Cerebellar cortex (tissue), 1 donor: ENCODE data around the gene VPREB3.

Experiments
- DNase-seq: peaks from one replicate; pipeline ENCODE4 v3.0.0-alpha.2; 2015; ENCODE audit warnings: low spot score

VPREB3 gene

GRCh38 chr22:23782703-23783102 lies 28.5 kb upstream of the VPREB3 start:
- DNase-seq: no peak

DNA sequence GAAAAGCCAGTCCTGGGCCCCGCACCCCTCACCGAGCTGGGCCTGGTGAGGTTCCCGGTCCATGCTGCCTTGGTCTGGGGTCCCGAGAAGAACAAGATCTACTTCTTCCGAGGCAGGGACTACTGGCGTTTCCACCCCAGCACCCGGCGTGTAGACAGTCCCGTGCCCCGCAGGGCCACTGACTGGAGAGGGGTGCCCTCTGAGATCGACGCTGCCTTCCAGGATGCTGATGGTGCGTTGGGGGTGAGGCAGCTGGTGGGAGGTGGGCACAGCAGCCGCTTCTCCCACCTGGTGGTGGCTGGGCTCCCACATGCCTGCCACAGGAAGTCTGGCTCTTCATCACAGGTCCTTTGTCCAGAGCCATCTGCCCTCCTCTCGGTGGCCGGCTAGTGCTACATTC lies 28.0 kb upstream of the VPREB3 start:
- DNase-seq: no peak

- no peak for DNase-seq
Measured at GRCh38 chr22:23781511-23782183, 27.4 kb upstream of the VPREB3 start.

- DNase-seq: no peak
Measured at GRCh38 chr22:23781065-23781464, 26.8 kb upstream of the VPREB3 start.

- no peak for DNase-seq
Measured at GRCh38 chr22:23780146-23780748, 26.0 kb upstream of the VPREB3 start.

GRCh38 chr22:23779731-23780130 lies 25.5 kb upstream of the VPREB3 start:
- DNase-seq: no peak

- DNase-seq: no peak
Measured at GRCh38 chr22:23779083-23779482, 24.9 kb upstream of the VPREB3 start.

DNA sequence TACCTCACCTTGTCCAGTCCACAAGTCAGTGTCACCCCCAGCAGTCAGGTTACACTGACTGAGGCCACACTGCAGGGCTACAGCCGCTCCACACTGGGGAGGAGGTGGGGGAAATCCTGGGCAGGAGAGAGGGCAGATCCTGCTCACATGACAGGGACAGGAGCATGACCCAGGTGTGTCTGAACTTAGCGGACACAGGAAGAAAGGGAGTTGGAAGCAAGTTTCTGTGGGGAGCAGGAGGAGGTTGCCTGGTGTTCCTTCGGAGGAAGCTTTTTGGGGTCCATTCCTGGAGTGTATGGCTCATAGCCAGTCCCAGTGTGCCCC lies 24.3 kb upstream of the VPREB3 start:
- DNase-seq: no peak

DNA sequence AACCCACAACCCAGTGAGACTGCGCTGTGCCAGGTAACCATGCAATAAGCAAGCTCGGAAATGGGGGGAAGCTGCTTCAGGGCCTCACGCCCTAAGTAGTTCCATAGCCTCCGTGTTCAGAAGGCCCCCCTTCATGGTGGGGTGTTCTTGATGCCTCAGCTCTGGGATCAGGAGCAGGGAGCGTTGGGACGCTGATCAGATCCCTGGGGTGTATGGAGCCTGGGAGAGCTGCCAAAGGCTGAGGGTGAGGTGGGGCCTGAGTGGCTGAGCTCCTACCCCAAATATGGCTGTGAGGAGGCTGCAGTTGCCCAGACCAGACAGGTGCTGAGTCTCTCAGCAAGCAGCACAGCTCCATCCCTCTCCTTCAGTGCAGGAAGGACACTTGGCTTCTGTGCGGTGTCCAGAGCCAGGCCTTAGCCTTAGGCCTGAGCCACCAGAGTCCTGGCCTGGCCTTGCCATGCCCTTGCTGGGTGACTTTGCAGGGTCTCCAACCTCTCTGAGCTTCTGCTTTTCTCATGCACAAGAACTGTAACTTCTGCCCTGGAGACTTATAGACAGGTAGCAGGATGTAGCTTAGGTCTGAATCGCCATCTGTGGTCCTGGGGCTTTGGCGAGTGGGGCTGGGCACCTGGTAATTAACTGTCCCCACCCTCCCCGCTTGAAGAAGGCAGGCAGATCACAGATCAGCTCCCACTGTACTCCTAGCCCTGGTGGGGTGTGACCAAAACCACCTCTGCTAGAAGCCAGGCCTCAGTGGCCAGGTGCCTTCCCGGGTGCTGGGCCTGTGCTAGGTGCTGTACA lies 23.8 kb upstream of the VPREB3 start:
- no peak for DNase-seq

- DNase-seq: no peak
Measured at GRCh38 chr22:23775779-23776375, 21.7 kb upstream of the VPREB3 start.

DNA sequence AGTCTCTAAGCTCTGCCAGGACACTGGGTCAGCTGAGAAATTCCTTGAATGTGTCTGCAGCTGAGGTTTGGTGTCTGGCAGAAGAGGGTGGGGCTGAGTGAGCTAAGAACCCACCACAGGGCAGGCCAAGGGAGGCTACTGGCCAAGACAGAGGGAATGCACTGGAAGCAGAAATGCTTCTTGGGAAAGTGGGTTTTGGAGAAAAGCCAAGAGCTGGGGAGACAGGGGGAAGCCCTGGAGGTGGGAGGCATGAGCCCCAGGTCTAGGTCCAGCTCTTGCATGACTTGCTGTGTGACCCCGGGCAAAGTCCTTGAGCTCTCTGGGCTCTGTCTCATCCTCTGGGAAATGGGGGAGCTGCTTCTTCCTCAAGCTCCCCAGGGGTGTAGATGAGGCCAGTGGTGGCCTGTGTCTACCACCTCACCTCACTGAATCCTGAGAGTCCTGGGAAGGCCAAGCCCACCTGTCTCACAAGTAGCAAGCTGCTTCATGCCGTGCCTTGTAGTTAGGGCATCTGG lies 20.8 kb upstream of the VPREB3 start:
- no peak for DNase-seq

GRCh38 chr22:23774114-23774921 lies 20.1 kb upstream of the VPREB3 start:
- no peak for DNase-seq

- DNase-seq: peak; percentile 42
Measured at GRCh38 chr22:23773483-23774113, 19.4 kb upstream of the VPREB3 start.

GRCh38 chr22:23772649-23773473 lies 18.6 kb upstream of the VPREB3 start, which contains the start of gene MMP11:
Gene MMP11, plus strand, starts transcription at chr22:23772849. Its CDS starts 22 bp downstream, at chr22:23772871.
- DNase-seq: no peak

GRCh38 chr22:23772315-23772648 lies 18.1 kb upstream of the VPREB3 start:
- no peak for DNase-seq

DNA sequence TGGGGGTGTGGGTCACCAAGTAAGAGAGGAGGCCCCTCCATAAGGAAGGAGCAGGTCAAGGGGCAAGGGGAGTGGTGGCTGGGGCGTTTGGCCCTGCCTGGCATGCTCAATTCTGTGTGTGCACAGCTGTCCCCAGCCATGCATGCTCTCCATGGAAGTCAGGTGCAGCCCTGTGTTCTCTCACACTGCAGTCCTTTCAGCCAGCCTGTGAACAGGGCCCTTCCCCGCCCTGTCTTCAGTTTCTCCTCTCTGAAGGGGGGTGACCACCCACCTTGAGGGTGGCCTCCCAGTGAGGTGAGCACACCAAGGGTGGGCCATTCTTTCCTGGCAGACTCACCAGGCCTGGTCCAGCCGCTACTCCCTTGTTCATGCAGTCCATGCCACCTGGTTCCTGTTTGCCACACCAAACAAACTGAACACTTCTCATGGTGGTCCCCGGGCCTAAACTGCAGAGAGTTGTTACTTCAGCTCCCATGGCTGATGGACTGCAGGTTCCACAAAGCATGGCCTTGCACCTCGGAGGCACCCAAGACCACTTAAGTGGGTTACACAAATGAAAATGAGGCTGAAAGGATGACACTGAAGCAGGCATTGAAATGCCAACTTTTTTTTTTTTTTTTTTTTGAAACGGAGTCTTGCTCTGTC lies 15.2 kb upstream of the VPREB3 start:
- DNase-seq: no peak

DNA sequence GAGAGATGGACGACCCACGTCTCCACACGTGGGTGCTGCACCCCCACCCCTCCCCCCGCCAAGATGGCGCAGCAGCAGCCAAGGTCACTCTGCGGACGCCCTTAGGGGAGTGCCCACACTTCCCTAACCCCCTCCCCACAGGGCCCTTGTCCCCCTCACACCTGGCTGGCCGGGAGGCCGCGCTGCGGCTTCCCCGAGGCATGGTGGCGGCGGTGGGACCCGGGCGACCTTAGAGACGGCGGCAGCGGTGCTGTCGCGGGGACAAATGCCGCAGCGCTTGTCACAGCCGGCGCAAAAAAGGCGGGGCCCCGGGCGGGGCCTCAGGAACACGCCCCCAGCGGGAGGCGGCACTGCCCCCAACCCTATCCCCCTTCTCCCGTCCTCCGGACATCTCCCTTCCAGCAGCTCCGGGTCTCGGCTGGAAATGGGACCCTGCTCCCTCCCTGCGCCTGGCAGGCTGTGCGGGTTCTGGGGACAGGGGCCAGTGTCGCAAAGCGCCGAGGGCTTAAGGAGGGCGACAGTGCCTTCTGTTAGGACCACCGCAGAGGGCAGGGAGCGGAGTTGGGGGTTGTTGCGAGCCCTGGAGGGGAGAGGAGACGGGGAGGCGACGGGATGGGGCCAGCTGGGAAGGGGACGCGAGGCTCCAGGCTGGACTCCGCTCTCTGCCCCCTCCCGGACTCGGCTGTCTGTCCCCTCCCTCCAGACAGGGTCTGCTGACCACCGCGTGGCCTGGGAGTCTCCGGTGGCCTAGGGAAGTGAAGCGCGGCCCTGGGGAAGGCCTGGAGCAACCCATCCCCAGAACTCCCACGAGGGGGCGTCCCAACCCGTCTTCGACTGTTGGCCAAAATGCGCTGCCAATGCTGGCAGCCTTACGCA lies 13.7 kb upstream of the VPREB3 start, which contains the start of gene CHCHD10:
Gene CHCHD10 (minus strand): TSS at position 300 of the 876 bp plus-strand sequence. CDS start 98 bp downstream, at position 202.
- peak; percentile 78 for DNase-seq

DNA sequence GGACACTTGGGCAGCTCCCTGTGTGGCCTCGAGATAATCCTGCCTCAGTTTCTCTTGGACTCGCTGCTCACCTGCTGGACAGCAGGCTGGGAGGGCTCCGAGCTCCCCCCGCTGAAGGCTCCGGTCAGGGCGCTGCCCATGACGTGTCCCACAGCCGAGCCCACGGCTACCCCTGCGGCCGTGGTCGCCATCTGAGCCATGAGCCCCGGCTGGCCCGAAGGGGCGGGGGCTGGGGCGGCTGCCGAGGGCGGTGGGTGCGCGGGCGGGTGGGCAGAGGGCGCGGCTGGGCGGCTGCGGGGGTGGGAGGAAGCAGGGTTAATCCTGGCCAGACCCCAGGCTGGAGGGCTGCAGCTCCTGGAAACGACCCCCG lies 13.1 kb upstream of the VPREB3 start:
- DNase-seq: no peak
